Keratinocyte (primary cell): Measurements from ENCODE around the gene OTX2. TPM values are rescaled to one million over a fixed set of nuclear protein-coding genes. Genes with fewer than 3 reads are reported as not detected.

ENCODE experiments used
- DNase-seq: peaks from one replicate; pipeline ENCODE4 v3.0.0-alpha.2; 2011; ENCODE audit warnings: low read depth, missing footprints, low spot score
- FAIRE-seq: peaks from 2 replicates; lab custom pipeline; 2011; peaks lifted over from hg19 to GRCh38; lab: Jason Lieb, UNC
- H2AFZ ChIP-seq: 2 replicates; pipeline ENCODE4 v1.6.0; 2012; ENCODE audit warnings: low read length, control low read depth, inconsistent platforms; ENCODE audit not compliant: control insufficient read depth
- H3K27ac ChIP-seq: 2 replicates; pipeline ENCODE4 v1.5.1; 2011; ENCODE audit warnings: low read length; ENCODE audit not compliant: control insufficient read depth, insufficient read depth
- H3K27me3 ChIP-seq: 3 replicates; pipeline ENCODE4 v1.6.0; 2011; ENCODE audit warnings: low read length; ENCODE audit not compliant: control insufficient read depth, insufficient read depth; ENCODE audit errors: extremely low read depth
- H3K36me3 ChIP-seq, 2 experiments: 2 replicates in 1 of 2; 3 replicates in 1 of 2; pipeline ENCODE4 v1.5.1; 2011; ENCODE audit warnings: low read length in 2 of 2, mild to moderate bottlenecking in 1 of 2; ENCODE audit not compliant: control insufficient read depth in 2 of 2, insufficient read depth in 2 of 2; ENCODE audit errors: extremely low read depth in 1 of 2
- H3K4me1 ChIP-seq: 3 replicates; pipeline ENCODE4 v1.5.1; 2011; ENCODE audit warnings: low read length; ENCODE audit not compliant: control insufficient read depth, insufficient read depth; ENCODE audit errors: extremely low read depth
- H3K4me2 ChIP-seq: 3 replicates; pipeline ENCODE4 v1.6.0; 2011; ENCODE audit warnings: low read depth, low read length; ENCODE audit not compliant: control insufficient read depth, insufficient read depth; ENCODE audit errors: extremely low read depth
- H3K4me3 ChIP-seq, 3 experiments: fragments of 200-600 bp in 1 of 3; sonication (generic) in 1 of 3; 2 replicates in 2 of 3; 3 replicates in 1 of 3; pipeline ENCODE4 v1.5.1; 2011 to 2016; ENCODE audit warnings: low read length in 3 of 3, mild to moderate bottlenecking in 3 of 3, control low read depth in 2 of 3, inconsistent platforms in 1 of 3, low read depth in 1 of 3, mixed read lengths in 1 of 3, mixed run types in 1 of 3, moderate library complexity in 1 of 3; ENCODE audit not compliant: control insufficient read depth in 2 of 3, insufficient read depth in 2 of 3; ENCODE audit errors: extremely low read depth in 1 of 3
- H3K79me2 ChIP-seq: 2 replicates; pipeline ENCODE4 v1.6.0; 2012; ENCODE audit warnings: low read length; ENCODE audit not compliant: control insufficient read depth, insufficient read depth
- H3K9ac ChIP-seq: 3 replicates; pipeline ENCODE4 v1.6.0; 2011; ENCODE audit warnings: low read length; ENCODE audit not compliant: control insufficient read depth, insufficient read depth; ENCODE audit errors: extremely low read depth
- H3K9me1 ChIP-seq: 3 replicates; pipeline ENCODE4 v1.6.0; 2011; ENCODE audit warnings: low read length; ENCODE audit not compliant: control insufficient read depth, insufficient read depth; ENCODE audit errors: extremely low read depth
- H3K9me3 ChIP-seq: 2 replicates; pipeline ENCODE4 v1.5.1; 2012; ENCODE audit warnings: low read depth, low read length; ENCODE audit not compliant: control insufficient read depth
- H4K20me1 ChIP-seq: 3 replicates; pipeline ENCODE4 v1.6.0; 2011; ENCODE audit warnings: low read length; ENCODE audit not compliant: control insufficient read depth, insufficient read depth; ENCODE audit errors: extremely low read depth
- EZH2 ChIP-seq: IDR thresholded peaks from one replicate; pipeline ENCODE4 v1.6.1; 2012; ENCODE audit warnings: inconsistent platforms, mild to moderate bottlenecking, low read length, moderate library complexity
- dilution Hi-C: fragments of 300-500 bp; cut with MboI; formaldehyde crosslinking; loops from one replicate; pipeline ENCODE4 v1.7.0; 2020; ENCODE audit warnings: low sequenced_read_pairs; ENCODE audit not compliant: extremely low pct_ligation_motif_present
- polyA plus RNA-seq, 5 experiments: library from polyadenylated mRNA; depleted of rRNA in 3 of 5; stranded (reverse) in 3 of 5; stranded (forward) in 1 of 5; unstranded in 1 of 5; fragments of >200 nt; gene quantifications; 1 replicate in 1 of 5; 2 replicates in 3 of 5; 3 replicates in 1 of 5; pipeline versions ENCODE4 v1.2.1 to v1.2.3, GENCODE V29; 2011 to 2012; ENCODE audit warnings: missing spikeins in 2 of 5, low read depth in 1 of 5, low replicate concordance in 1 of 5
- TF ChIP-seq, protein P1 (sequence below), 3 experiments: IDR thresholded peaks in 1 of 3; conservative IDR thresholded peaks in 1 of 3; optimal IDR thresholded peaks in 1 of 3; 2 replicates in 2 of 3; 3 replicates in 1 of 3; pipeline versions ENCODE3 to v1.5.1; 2011; ENCODE audit warnings: low read length in 3 of 3, mild to moderate bottlenecking in 3 of 3, moderate library complexity in 2 of 3, control low read depth in 1 of 3, inconsistent platforms in 1 of 3; ENCODE audit not compliant: insufficient read depth in 2 of 3; ENCODE audit errors: extremely low read depth in 1 of 3

OTX2 gene
- polyA plus RNA-seq, 1 donor (not counting 4 experiments of a cell fraction or from before 2014, with no cell fraction given) = not detected

GRCh38 chr14:56813143-56813551 lies 2.9 kb upstream of the OTX2 start:
- dilution Hi-C loops = no loop called here
- no peak overlapping the region for H3K27ac ChIP-seq
- H3K4me2 ChIP-seq = no peak overlapping the region
- peaks cover 4% of the 10 kb centered on the region for H3K9me3 ChIP-seq
- H3K9me1 ChIP-seq = no peaks in the 10 kb centered on the region
- H3K4me1 ChIP-seq = no peaks in the 10 kb centered on the region
- TF ChIP-seq, protein P1, sequence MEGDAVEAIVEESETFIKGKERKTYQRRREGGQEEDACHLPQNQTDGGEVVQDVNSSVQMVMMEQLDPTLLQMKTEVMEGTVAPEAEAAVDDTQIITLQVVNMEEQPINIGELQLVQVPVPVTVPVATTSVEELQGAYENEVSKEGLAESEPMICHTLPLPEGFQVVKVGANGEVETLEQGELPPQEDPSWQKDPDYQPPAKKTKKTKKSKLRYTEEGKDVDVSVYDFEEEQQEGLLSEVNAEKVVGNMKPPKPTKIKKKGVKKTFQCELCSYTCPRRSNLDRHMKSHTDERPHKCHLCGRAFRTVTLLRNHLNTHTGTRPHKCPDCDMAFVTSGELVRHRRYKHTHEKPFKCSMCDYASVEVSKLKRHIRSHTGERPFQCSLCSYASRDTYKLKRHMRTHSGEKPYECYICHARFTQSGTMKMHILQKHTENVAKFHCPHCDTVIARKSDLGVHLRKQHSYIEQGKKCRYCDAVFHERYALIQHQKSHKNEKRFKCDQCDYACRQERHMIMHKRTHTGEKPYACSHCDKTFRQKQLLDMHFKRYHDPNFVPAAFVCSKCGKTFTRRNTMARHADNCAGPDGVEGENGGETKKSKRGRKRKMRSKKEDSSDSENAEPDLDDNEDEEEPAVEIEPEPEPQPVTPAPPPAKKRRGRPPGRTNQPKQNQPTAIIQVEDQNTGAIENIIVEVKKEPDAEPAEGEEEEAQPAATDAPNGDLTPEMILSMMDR (optimal IDR thresholded peaks at IDR 0.05 in 1 of 3, IDR thresholded peaks at IDR 0.05 in 1 of 3, conservative IDR thresholded peaks at IDR 0.05 in 1 of 3; ENCODE audit: extremely low read depth in 1 of 3, insufficient read depth in 2 of 3, low read length in 3 of 3) = no peak
- no peak for TF ChIP-seq EZH2
- no peak overlapping the region for H3K4me3 ChIP-seq
- FAIRE-seq (no peak), DNase-seq (no peak)
- H3K79me2 ChIP-seq = no peaks in the 10 kb centered on the region
- no peak overlapping the region for H3K9ac ChIP-seq
- no peak overlapping the region for H2AFZ ChIP-seq
- peaks cover 94% of the 10 kb centered on the region for H3K27me3 ChIP-seq
- no peaks in the 10 kb centered on the region for H3K36me3 ChIP-seq
- H4K20me1 ChIP-seq = no peaks in the 10 kb centered on the region

DNA sequence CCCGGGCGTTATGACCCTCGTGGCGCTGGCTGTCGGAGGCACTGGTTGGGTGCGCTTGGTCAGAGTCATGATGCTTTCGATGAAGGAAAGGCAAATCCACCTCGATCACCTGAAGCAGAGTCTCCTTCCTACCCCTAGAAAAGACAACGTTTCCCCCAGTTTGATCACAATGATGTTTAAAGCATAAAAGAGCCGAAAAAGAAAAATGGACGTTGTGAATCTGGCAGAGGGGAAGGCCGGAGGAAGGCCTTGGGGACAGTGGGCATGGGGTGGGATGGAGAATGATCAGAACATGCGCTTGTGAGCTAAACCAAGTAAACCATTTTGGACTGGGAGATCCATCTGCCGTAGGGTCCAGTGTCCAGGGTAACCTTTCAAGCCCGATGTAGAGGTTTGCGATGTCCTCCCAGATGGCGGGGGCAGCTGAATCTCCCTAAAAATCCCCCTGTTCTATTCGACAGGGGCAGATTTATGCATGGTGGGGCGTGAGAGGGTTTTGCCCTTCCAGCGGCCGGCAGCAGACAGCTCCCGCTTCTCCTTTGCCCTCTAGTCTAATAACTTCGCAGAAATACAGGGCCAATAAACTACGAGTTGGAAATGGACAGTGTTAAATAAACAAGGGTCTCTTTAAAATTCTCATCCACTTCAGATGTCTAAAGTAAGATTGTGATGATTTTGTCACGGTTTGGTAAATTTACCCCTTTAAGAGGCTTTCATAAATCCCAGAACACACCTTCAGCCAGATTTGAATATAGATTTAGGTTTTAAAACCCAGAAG lies 2.3 kb upstream of the OTX2 start:
- Histone ChIP-seq H3K9me3 (peaks cover 4% of the 10 kb centered on the region), H2AFZ (no peak overlapping the region), H3K9me1 (no peaks in the 10 kb centered on the region), H3K9ac (no peak overlapping the region), H3K36me3 (no peaks in the 10 kb centered on the region), H4K20me1 (no peaks in the 10 kb centered on the region), H3K79me2 (no peaks in the 10 kb centered on the region), H3K4me2 (no peak overlapping the region), H3K27ac (no peak overlapping the region), H3K27me3 (peaks cover 94% of the 10 kb centered on the region), H3K4me3 (no peak overlapping the region), H3K4me1 (no peaks in the 10 kb centered on the region)
- TF ChIP-seq, protein P1 (optimal IDR thresholded peaks at IDR 0.05 in 1 of 3, IDR thresholded peaks at IDR 0.05 in 1 of 3, conservative IDR thresholded peaks at IDR 0.05 in 1 of 3; ENCODE audit: extremely low read depth in 1 of 3, insufficient read depth in 2 of 3, low read length in 3 of 3) = no peak
- TF ChIP-seq EZH2 = peak; percentile 63
- DNase-seq = no peak
- dilution Hi-C loops = no loop called here
- FAIRE-seq = no peak
